Epidermal melanocyte (primary cell): ENCODE measurements around the gene MAP3K7.
"Not testable (repeated sequence)": the region's sequence is repeated elsewhere in the genome, so short reads cannot be mapped to it uniquely, and the experiment has no call there.

ENCODE experiments used
- DNase-seq: peaks from one replicate; pipeline ENCODE4 v3.0.0; 2011; ENCODE audit warnings: low spot score; ENCODE audit not compliant: insufficient read length

The MAP3K7 gene

DNA sequence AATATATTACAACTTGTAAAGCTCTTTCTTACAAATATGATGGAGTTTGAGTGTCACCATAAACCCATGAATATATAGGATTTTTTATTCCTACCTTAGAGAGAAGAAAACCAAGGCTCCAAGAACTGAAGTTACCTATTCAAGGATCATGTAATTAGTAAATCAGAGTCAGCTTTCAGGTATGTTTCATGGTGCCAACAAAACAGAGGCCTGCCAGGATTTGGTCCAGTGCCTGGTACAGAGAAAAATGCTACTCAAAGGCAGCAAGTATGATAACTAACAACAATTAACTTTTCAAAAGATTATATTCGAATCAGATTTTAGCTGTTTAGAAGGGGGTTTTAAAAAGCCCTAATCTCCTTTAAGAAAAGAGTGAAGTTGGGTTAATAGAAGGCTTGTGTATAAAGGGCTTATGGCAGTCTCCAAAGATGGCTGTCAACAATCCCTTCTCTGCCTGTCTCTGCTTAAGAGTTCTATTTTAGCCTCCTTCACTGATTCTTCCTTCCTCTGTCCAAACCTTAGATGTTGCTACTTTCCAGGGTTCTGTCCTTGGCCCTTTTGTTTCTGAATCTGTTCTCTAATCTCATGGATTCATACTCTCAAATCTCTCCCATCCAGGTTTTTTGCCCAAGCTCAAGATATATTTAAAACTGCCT, 7.8 kb downstream of the MAP3K7 start:
- no peak for DNase-seq

DNA sequence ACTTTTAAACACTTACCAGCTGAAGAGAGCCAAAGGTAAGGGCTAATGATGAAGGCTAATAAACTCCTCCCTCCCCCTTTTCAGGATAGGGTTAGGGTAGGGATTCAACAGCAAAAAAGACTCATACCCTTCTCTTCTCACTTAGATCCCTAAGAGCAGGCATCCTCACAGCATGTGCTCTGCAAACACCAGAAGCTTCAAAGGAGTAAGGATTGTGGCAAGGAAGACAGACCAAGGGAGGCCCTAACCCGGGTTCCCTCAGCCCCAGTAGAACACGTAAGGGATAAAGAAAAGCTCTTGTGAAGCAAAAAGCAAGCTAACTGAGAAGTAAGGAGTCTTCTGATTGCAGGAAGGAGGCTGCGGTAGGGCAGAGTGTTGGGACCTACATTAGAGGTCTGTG, 11.6 kb downstream of the MAP3K7 start:
- DNase-seq: no peak

DNA sequence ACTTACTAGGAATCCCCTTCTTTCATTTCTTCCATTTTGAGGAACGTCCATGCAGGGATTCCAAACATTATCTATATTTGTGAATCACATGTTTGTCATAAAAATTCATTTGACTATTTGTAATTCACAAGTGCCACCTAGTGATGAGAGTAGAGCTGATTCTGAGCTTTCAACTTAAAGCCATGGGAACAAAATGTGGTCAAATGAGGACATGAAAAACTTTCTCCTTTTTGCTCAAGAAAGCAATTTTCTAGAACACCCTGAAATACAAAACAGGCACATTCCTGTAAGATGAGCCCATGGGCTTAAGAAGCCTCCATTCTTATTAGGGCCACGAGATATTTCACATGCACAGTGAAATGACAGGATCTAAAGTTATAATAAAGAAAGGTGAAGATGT, 12.3 kb downstream of the MAP3K7 start:
- DNase-seq: no peak

DNA sequence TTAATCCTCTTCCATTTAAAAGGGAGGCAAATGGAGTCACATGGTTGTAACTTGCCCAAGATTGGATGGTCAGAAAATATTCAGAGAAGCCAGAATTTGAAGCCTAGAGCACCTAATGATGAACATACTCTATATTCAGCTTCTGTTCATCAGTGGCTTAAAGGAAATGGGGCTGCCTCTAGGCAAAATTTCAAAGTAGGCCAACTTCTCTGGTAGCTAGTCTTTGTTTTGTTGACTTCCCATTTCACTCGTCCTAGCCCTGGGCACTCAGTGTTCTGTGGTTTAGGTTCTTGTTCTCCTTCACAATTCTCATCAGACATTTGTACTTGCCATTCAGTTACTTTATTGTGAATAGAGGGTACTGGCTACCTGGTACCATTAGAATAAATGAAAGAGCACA, 13.2 kb downstream of the MAP3K7 start:
- no peak for DNase-seq

DNA sequence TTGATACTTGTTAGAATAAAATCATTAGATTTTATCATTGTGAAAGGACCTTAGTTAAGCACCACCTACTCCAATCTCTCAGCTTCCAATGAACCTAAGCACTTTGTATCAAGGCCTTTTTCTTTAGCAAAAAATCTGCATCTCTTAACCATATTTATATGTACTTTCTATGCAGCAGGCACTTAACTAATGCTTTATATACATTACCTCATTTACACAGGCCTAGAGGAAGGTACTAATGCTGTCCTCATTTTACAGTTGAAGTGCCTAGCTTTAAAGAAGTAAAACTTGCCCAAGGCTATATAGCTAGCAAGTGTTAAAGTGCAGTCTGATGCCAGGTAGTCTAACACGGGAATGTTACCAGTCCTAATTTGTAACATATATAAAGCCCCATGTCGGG, 14.0 kb downstream of the MAP3K7 start:
- no peak for DNase-seq

DNA sequence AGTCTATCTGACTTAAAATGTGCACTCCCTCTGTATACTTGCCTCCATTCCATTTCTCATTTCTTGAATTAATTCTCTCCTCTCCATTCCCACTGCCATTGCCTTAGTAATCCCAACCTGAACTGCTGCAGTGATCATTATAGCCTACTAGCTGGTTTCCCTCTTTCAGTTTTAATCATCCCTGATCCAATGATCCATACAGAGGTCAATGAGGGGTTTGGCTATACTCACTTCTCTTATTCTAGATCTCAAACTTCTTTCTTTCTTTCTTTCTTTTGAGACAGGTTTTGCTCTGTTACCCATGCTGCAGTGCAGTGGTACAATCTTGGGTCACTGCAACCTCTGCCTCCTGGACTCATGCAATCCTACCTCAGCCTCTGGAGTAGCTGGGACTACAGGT, 17.6 kb downstream of the MAP3K7 start:
- DNase-seq: no peak

DNA sequence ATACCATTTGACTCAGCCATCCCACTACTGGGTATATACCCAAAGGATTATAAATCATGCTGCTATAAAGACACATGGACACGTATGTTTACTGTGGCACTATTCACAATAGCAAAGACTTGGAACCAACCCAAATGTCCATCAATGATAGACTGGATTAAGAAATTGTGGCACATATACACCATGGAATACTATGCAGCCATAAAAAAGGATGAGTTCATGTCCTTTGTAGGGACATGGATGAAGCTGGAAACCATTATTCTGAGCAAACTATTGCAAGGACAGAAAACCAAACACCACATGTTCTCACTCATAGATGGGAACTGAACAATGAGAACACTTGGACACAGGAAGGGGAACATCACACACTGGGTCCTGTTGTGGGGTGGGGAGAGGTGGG, 19.2 kb downstream of the MAP3K7 start:
- not testable (repeated sequence) for DNase-seq

DNA sequence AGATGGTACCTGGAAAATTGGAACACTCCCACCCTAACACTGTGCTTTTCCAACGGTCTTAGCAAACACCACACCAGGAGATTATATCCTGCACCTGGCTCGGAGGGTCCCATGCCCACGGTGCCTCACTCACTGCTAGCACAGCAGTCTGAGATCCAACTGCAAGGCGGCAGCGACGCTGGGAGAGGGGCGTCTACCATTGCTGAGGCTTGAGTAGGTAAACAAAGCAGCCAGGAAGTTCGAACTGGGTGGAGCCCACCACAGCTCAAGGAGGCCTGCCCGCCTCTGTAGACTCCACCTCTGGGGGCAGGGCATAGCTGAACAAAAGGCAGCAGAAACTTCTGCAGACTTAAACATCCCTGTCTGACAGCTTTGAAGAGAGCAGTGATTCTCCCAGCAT, 24.5 kb downstream of the MAP3K7 start:
- DNase-seq: not testable (repeated sequence)

DNA sequence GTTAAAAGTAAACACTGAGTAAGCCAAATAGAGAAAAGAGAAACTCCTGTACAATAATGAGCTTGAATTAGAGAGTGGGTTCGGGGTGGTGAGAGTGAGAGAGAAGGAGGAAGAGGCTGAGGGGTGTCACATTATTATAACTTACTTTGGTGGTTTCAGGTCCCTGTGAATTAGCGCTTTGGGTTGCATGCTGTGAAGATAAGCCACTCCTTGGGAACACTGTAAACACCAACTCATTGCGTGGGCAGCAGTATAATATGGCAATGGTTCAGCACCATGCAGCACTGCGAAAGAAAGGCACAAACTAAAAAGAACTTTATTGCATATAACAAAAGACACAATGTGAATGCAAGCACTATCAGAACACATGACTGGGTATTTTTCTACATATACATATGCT, 26.9 kb downstream of the MAP3K7 start:
- DNase-seq: no peak

DNA sequence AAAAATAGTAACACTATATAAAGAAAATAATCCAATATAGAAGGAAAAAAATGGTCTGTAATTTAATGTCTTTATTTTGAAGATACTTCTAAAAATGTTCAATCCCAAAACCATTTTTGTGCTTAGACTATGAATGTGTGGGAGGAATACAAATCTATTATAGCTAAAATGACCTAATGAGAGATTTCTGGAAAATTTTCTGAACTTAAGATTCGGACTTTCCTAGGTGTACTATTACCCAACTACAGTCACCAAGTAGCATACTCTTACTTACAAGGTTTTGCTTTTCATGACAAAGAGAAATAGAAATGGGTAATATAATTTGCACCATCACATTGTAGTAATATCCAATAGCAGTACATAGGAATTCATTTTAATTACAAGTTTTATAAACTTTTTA, 29.9 kb downstream of the MAP3K7 start:
- no peak for DNase-seq

DNA sequence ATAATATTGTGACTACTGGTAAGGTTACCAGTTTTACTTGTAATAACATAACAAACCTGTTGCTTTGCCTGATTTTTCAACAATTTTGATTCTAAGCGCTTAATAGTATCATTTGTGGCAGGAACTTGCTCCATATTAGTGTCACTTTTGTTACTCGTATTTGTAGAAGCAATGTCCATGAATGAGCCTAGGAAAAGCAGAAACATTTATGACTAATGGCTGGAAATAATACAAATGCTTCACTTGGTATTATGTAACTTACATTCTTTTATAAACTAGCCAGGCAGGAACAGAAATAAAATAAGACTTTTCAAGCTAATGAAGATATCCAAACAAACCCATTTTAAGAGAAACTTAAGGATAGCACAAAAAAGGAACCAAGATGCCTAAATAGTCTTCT, 38.9 kb downstream of the MAP3K7 start:
- DNase-seq: no peak

DNA sequence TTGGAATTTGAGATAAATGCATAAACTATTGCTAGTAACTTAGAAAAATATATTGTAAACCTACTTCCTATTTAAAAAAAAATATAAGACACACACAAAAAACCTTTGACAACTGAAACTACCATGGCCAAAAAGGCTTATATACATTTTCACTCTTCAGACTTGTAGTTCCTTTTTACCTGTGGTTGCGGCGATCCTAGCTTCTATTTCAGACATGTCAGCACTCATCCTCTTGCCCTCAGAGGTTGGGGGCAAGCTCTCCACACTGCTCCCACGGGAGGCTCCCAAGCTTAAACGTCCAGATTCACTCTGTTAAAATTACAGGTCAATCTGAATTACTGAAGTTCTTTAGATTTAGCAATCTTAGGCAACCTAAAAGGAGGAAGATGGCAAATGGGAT, 39.8 kb downstream of the MAP3K7 start:
- no peak for DNase-seq

DNA sequence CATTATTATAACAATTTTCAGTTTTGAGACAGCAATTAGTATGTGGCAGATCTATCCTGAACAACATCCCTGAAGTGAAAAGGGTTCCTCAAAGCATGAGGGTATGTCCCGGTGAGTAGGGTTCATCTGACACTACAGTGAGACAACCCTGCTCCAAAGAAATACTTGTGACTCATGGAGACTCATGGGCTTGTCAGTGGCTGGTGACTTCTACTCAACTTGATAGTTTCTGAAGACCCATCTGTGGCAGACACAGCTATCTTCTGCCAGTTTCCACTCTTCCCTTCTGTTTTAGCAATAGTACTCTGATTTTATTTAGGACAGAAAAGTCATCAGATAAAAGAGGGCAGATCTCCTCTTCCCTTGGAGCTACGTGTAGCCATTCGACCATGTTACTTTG, 41.4 kb downstream of the MAP3K7 start:
- no peak for DNase-seq

DNA sequence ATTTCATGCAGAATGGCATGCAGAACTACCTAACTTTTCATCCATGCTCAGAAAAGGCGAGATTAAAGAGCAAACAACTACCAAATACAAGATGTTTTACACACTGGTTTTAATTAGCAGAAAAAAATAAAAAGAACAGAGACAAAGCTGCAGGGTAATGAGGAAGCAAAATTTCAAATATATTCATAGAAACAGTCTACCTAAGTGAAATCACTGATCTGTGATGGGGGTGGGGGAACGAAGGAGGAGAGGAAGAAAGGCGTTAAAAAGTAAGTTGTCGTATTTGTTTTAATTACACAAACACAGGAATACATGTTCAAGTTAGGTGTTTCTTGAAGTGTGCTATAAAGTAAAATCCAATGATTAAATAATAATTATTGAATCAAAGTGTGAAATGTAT, 42.1 kb downstream of the MAP3K7 start:
- DNase-seq: no peak

DNA sequence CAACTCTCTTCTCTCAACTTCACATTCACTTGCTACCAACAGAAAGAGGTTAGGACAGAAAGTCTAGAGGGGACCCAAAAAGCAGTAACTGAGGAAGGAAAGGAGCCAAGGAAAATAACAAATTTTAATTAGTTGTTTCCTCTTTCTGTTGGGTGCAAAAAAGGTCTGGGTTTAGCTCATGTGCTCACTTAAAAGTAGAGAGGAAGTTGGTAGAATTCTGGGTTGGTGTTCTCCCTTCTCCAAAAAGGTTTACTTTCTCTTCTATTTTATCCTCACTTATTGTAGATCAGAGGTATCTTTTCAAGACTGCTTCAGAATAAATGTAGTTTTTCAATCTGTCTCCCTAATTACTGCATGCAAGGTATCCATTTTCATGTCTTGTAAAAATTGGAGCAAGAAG, 42.8 kb downstream of the MAP3K7 start:
- DNase-seq: no peak

DNA sequence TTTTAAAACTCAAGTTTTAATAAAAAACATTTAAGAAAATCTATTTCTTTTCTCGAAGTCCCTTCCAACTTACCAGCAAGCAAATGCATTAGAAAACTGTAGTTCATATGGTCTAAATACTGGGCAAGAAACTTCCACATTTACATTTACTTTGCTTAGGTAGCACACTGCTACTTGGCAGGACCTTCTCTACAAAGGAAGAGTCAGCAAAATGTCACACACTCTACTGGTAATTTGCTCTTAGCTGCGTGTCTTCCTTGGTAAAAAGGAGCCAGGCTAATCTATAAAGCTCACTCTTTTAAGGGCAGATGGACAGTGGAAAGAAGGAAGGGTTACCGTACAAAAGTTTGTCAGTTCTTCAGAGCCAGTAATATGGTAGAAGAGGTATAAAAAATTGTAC, 45.7 kb downstream of the MAP3K7 start:
- DNase-seq: no peak

DNA sequence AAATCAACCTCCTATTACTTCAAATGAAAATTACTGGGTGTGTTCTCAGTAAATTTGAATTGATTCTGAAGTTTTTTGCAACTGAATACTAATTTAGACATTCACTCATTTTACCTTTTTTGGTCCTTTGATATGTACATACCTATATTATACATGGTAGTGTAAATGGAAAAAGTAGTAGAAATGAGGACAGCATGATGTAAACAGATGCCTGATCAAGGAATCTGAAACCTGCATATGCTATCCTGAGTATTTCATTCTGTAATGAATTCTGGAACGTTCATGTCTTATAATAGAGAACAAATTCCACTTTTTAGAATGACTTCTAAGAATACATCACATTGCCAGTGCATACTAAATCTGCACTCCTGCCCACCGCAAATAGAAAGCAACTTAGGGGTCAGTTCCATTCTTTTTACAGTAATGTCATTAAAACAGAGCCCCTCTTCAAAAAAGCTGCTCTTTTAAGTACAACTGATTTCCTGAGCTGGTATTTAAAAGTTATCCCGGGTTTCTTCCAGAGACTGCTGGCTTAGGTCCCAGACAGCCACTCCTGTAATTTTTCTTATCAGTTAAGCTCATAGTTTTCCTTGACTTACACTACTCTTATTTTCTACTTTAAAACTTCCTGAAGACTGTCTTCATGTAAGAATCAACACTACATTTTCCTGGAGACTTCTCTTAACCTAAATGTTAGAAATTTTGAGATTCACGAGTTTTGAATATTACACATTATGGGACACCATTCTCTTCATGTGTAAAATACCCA, 48.4 kb downstream of the MAP3K7 start:
- DNase-seq: no peak

DNA sequence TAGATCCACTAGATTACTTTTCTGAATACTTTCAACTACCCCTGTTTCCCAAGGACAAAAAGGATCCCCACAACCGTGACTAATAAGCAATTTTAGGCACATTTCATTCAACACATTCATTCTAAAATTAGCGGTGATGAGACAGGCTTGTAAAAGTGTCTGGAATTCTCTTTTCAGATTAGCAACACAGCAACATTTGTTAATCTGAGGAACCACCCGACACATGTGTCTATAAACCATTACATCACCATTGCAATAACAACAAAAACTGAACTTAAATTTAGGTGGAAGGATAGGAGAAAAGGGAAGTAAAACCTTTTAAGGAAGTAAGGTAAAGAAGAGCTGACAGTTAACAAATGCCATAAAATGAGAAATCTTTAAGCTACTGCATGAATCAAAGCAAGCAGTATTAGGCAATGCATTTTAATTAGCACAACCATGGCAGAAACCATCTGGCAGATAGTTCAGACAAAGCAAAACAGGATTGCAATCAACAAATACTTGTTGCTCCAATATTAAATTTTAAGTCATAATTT, 49.1 kb downstream of the MAP3K7 start:
- no peak for DNase-seq

DNA sequence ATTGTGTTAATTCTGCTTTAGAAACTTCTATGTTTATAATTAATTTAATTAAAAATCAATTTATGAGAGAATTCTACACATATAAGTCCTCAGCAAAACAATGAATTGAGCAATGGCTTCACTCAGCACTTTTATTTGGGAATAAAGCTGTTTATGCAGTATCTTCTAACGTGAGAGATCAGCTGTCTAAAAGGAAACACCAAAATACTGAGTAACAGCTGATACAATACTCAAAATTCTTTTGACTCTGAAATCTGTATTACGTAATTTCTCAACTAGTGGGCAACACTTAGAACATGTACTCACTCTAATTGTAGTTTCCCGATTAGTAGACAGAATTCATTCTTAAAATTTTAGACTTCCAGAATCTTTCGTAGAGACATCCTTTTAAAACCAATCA, 49.8 kb downstream of the MAP3K7 start:
- no peak for DNase-seq

DNA sequence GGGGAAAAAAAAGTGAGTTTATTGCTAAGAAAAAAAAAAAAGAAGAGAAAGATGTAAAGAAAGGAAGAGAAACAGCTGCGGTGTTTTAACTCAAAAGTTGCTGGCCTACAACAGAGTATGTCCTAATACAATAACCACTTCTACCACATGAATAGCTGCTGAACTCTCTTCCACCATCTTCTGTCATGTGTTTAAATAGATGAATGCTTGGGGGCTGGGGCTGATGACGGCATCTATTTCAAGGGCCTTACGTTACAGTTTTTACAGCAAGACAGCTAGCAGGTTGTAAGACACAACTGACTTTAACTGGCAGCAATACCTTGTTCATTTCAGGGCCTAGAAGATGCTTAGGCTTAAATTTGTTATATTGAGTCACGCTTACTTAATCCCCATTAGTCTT, 50.4 kb downstream of the MAP3K7 start:
- DNase-seq: no peak

DNA sequence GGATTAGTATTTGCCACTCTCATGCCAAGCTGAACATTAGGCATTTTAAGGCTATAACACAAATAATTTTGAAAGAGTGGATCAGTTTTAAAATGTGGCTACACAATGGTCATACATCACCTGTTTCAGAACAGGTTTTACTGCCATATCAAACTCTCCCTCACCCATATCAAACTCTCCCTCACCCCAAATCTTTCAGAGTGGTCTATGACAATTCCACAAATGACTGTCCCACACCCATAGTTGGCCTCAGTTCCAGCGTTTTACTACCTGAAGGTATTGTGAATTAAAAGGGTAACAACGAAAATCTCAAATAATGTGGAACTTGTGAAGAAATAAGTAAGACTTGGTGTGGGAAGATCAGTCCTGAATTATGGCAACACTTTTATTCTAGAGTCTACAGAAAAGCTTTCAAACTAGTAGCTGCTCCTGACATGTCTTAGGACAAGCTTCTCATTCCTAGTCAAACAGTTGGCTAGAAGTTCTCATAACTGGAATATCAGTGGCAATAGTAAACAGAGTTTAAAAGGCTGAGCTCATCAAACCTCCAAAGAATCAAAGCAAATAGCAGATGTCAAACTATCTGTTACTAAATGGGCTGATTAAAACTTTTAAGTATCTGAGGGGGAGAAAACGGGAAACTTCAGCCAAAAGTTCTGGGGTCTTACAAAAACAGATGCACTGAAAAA, 52.4 kb downstream of the MAP3K7 start:
- DNase-seq: no peak

DNA sequence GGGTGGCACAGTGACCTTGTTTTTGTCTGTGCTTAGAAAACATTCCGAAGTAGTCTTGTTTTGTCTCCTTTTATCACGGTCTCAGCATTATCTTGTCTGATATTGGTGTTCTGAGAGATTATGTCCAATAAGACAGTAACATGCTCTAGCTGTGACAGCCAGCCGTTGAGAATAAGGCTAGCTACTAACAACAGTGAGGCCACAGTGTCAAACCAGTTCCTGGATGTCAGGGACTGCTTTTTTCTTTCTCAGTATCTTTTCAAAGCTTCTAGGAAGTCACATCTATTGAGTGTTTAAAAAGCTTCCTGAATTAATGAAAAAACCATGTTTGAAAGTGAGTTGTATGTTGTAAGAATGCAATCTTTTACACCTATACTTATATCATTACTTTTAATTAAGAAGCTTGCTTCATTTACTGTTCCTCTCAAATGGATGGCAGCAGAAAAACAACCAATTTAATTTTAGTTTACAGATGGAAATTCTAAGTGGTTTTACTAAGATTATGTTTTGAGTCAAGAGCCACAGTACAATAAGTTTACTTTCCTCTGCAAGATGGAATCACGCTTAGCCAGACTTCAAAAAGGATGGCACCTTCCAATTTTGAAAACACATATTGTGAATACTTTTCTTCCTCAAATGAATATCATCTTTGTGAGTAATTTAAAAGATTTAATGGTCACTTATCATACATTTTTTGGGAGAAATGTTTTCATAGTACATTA, 53.1 kb downstream of the MAP3K7 start:
- DNase-seq: no peak
